ENCODE results near the gene ASGR2.
"Not testable (repeated sequence)": the region's sequence is repeated elsewhere in the genome, so short reads cannot be mapped to it uniquely, and the experiment has no call there.

DNA sequence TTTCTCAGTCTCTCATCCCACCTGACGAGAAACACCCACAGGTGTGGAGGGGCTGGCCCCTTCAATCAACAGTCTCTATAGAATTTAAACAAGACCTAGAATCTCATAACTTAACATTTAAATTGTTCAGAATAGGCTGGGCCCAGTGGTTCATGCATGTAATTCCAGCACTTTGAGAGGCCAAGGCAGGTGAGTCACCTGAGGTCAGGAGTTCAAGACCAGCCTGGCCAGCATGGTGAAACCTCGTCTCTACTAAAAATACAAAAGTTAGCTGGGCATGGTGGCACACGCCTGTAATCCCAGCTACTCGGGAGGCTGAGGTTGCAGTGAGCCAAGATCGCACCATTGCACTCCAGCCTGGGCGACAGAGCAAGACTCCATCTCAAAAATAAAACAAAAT, 25.1 kb downstream of the ASGR2 start:
- TF ChIP-seq, protein P1, sequence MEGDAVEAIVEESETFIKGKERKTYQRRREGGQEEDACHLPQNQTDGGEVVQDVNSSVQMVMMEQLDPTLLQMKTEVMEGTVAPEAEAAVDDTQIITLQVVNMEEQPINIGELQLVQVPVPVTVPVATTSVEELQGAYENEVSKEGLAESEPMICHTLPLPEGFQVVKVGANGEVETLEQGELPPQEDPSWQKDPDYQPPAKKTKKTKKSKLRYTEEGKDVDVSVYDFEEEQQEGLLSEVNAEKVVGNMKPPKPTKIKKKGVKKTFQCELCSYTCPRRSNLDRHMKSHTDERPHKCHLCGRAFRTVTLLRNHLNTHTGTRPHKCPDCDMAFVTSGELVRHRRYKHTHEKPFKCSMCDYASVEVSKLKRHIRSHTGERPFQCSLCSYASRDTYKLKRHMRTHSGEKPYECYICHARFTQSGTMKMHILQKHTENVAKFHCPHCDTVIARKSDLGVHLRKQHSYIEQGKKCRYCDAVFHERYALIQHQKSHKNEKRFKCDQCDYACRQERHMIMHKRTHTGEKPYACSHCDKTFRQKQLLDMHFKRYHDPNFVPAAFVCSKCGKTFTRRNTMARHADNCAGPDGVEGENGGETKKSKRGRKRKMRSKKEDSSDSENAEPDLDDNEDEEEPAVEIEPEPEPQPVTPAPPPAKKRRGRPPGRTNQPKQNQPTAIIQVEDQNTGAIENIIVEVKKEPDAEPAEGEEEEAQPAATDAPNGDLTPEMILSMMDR (CRISPR knock-in tag; IDR thresholded peaks at IDR 0.05) = not testable (repeated sequence)
- TF ChIP-seq TMF1 (CRISPR knock-in tag; IDR thresholded peaks at IDR 0.05; ENCODE audit: low read depth); ZC3H4 (CRISPR knock-in tag; IDR thresholded peaks at IDR 0.05; ENCODE audit: borderline replicate concordance); ZNF430 (CRISPR knock-in tag; IDR thresholded peaks at IDR 0.05); CHD2 (IDR thresholded peaks at IDR 0.05; ENCODE audit: low read depth, low read length); ZBTB39 (CRISPR knock-in tag; IDR thresholded peaks at IDR 0.05); ATF7 (IDR thresholded peaks at IDR 0.05); ATF7 (CRISPR knock-in tag; IDR thresholded peaks at IDR 0.05); ZMYM2 (CRISPR knock-in tag; IDR thresholded peaks at IDR 0.05); ZNF274 (CRISPR knock-in tag; IDR thresholded peaks at IDR 0.05); ADNP (CRISPR knock-in tag; IDR thresholded peaks at IDR 0.05); KMT2B (CRISPR knock-in tag; IDR thresholded peaks at IDR 0.05); ZNF530 (CRISPR knock-in tag; IDR thresholded peaks at IDR 0.05; ENCODE audit: low read depth): not testable (repeated sequence)
